Coronary artery (tissue), 2 donors: ENCODE measurements around the gene NOP9.
A peak's percentile ranks its signal among the peaks of the same experiment; 100 is the strongest.

ENCODE experiments used
- DNase-seq: peaks from one replicate; pipeline ENCODE4 v3.0.0-alpha.2; 2017; ENCODE audit warnings: low spot score
- H3K27ac ChIP-seq, 2 donors: fragments of 200-600 bp; sonication (generic); one replicate each; pipeline ENCODE4 v1.5.1; 2016 to 2019
- H3K4me3 ChIP-seq: fragments of 200-600 bp; sonication (generic); 2 replicates; pipeline ENCODE4 v1.5.1; 2016; ENCODE audit warnings: mild to moderate bottlenecking, moderate library complexity
- TF ChIP-seq, protein P1 (sequence below): fragments of 200-600 bp; sonication (generic); IDR thresholded peaks from one replicate; pipeline ENCODE4 v1.5.1; 2019; ENCODE audit warnings: antibody characterized with exemption

Gene NOP9

DNA sequence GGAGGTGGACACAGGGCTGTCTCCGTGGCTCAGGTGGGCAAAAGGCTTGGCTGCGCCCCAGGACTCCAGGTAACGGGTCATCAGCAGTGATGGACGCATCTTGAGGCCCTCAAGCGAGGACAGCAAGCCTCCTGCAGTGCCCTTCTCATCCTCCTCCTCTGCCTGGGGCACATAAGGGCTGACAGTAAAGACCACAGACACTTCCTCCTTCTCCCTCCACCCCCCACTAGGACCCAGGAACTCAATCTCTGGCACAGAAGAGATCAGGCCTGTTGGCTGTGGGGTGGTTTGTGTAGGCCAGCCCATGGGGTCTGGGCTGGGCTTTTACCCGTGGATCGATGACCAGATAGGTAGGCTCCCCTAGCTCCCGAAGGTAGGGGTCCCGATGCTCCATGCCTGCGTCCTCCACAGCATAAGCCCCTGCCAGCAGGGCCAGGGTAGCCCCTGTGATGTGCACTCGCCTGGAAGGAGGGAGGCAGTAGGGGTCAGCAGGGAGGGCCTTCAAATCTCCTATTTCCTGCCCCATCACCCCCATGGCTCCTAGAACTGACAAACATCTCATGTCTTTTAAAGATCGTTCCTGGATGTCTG, 29.5 kb downstream of the NOP9 start:
- H3K27ac ChIP-seq = peak overlapping the region in 1 of 2 donors; percentile 16
- no peak for DNase-seq

GRCh38 chr14:24329736-24330135, 30.1 kb downstream of the NOP9 start:
- DNase-seq = no peak
- TF ChIP-seq, protein P1, sequence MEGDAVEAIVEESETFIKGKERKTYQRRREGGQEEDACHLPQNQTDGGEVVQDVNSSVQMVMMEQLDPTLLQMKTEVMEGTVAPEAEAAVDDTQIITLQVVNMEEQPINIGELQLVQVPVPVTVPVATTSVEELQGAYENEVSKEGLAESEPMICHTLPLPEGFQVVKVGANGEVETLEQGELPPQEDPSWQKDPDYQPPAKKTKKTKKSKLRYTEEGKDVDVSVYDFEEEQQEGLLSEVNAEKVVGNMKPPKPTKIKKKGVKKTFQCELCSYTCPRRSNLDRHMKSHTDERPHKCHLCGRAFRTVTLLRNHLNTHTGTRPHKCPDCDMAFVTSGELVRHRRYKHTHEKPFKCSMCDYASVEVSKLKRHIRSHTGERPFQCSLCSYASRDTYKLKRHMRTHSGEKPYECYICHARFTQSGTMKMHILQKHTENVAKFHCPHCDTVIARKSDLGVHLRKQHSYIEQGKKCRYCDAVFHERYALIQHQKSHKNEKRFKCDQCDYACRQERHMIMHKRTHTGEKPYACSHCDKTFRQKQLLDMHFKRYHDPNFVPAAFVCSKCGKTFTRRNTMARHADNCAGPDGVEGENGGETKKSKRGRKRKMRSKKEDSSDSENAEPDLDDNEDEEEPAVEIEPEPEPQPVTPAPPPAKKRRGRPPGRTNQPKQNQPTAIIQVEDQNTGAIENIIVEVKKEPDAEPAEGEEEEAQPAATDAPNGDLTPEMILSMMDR = no peak
- Histone ChIP-seq H3K4me3 (no peak overlapping the region), H3K27ac (peak overlapping the region in 1 of 2 donors; percentile 1)

More for the DNA sequence above, 29.5 kb downstream of the NOP9 start:
- TF ChIP-seq, protein P1 = no peak
- no peak overlapping the region for H3K4me3 ChIP-seq

DNA sequence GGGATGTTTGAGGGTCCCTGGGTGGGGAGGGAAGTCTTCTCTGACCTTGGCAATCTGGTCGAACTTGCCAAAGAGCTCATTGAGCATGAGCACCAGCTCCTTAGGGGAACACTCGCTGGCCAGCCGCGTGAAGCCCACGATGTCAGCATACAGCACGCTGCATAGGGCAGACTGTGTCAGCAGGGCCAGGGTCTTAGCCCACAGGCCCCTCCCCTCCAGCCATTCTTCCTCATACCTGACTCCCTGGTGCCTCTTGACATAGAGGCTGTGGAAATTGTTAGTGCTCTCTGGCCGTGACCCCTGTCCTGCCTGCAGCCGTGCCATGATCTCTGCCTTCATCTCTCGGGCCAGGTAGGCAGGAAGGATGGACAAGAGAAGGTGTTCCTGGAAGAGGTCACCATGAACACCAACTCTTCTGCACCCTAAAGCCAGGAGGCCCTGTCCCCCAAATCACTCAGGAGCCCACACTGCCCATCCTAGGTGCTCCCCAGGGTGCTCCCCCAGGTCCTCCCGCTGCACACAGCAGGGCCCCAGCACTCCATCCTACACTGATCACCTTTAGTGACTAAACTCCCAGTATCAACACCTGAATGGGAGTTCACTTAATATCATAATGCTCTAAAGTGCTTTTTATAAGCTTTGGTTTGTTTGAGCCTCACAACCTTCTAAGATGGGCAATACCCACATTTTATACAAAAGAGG, 31.5 kb downstream of the NOP9 start:
- no peak overlapping the region for H3K27ac ChIP-seq
- no peak for DNase-seq
- TF ChIP-seq, protein P1 = no peak
- no peak overlapping the region for H3K4me3 ChIP-seq

DNA sequence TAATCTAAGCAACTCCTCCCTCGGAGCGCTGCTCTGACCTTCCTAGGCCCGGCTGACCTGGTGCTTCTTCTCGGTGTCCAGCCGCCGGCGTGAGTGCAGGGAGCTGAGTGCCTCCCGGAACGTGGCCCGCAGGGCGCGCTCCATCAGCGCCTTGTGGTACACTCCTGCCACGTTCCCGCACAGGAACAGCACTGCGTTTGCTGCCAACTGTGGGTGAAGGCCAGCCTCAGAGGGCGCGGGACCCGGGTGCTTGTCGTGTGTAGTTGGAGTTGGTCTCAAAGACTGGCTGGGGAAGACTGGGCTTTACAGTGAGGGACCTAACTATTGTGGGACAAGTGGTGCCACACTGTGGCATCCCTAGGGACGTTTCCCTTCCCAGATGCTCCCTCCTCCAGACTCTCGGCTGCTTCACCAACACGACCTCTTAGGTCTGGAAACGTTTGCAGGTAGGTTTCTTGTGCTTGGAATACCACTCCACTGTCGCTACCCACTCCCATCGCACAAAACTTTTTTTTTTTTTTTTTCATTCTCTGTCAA, 32.1 kb downstream of the NOP9 start:
- DNase-seq = no peak
- Histone ChIP-seq H3K4me3 (no peak overlapping the region), H3K27ac (no peak overlapping the region)
- TF ChIP-seq, protein P1 = no peak

GRCh38 chr14:24332268-24332993, 32.8 kb downstream of the NOP9 start:
- DNase-seq = no peak
- Histone ChIP-seq H3K4me3 (peak overlapping the region; percentile 63), H3K27ac (no peak overlapping the region)

DNA sequence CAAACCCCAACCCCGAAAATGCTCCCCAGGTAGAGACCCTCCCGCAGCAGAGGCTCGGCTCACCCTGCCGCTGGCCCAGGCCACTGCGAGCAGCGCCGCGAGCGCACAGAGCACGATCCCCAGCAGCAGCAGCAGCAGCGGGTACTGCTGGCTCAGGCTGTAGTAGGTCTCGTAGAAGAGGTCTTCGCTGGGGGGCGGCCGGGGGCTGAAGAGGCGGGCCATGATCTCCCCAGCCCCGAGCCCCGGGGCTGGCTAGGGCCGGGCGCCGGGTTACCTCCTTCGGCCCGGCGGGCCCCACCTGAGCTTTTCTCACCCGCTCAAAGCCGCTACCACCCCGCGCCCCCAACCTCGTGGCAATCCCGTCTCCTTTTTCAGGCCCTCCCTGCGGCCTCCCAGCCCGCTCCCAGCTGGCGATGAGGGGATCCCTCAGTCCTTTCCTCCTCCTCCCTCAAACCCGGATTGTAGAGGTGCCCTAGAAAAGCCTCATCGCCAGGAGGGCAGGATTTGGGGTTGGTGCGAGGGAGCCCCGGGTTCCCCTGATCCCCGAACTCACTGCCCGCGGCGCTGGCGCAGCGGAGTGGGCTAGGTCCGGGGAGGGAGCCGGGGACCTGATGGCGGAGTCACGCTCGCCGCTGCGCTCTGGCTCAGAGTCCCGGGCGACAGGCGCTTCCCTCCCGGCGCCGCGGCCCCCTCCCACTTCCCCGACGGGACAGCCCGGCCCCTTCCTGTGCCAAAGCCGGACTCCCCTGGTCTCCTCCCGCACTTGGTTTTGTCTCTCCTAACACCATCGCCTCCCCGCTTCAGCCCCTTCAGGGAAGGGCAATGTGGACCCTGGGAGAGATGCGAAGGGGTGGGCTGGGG, 35.0 kb downstream of the NOP9 start, which contains the start of gene ADCY4:
ADCY4 (minus strand) TSS at position 641 of the 861 bp plus-strand sequence; CDS start at position 222, 419 bp downstream.
- Histone ChIP-seq H3K27ac (peak within 1 kb of the TSS; percentile 21 to 59), H3K4me3 (peak within 1 kb of the TSS; percentile 60)
- no peak for DNase-seq
- TF ChIP-seq, protein P1 = no peak

More at GRCh38 chr14:24332268-24332993, 32.8 kb downstream of the NOP9 start:
- TF ChIP-seq, protein P1 = peak; percentile 57
